ENCODE measurements around the gene PDHX.

Gene PDHX

GRCh38 chr11:34978236-34979191 is 62.1 kb downstream of the PDHX start:
- peak; percentile 24; the same call in 1 of the 3 replicates for ATAC-seq
- TF ChIP-seq, protein P1, sequence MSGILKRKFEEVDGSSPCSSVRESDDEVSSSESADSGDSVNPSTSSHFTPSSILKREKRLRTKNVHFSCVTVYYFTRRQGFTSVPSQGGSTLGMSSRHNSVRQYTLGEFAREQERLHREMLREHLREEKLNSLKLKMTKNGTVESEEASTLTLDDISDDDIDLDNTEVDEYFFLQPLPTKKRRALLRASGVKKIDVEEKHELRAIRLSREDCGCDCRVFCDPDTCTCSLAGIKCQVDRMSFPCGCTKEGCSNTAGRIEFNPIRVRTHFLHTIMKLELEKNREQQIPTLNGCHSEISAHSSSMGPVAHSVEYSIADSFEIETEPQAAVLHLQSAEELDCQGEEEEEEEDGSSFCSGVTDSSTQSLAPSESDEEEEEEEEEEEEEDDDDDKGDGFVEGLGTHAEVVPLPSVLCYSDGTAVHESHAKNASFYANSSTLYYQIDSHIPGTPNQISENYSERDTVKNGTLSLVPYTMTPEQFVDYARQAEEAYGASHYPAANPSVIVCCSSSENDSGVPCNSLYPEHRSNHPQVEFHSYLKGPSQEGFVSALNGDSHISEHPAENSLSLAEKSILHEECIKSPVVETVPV (CRISPR knock-in tag; IDR thresholded peaks at IDR 0.05) = no peak
- TF ChIP-seq CSDC2 (CRISPR knock-in tag; IDR thresholded peaks at IDR 0.05) (no peak), ZFP3 (CRISPR knock-in tag; IDR thresholded peaks at IDR 0.05) (no peak), GLIS3 (CRISPR knock-in tag; IDR thresholded peaks at IDR 0.05) (no peak), SNAI2 (CRISPR knock-in tag; IDR thresholded peaks at IDR 0.05) (no peak), ZNF8 (CRISPR knock-in tag; IDR thresholded peaks at IDR 0.05) (no peak), ARNTL (CRISPR knock-in tag; IDR thresholded peaks at IDR 0.05; ENCODE audit: borderline replicate concordance, low read depth) (no peak), RARB (CRISPR knock-in tag; IDR thresholded peaks at IDR 0.05) (no peak)
- TF ChIP-seq, protein P2, sequence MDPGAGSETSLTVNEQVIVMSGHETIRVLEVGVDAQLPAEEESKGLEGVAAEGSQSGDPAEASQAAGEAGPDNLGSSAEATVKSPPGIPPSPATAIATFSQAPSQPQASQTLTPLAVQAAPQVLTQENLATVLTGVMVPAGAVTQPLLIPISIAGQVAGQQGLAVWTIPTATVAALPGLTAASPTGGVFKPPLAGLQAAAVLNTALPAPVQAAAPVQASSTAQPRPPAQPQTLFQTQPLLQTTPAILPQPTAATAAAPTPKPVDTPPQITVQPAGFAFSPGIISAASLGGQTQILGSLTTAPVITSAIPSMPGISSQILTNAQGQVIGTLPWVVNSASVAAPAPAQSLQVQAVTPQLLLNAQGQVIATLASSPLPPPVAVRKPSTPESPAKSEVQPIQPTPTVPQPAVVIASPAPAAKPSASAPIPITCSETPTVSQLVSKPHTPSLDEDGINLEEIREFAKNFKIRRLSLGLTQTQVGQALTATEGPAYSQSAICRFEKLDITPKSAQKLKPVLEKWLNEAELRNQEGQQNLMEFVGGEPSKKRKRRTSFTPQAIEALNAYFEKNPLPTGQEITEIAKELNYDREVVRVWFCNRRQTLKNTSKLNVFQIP (CRISPR knock-in tag; IDR thresholded peaks at IDR 0.05; ENCODE audit: borderline replicate concordance, low read depth) = no peak

GRCh38 chr11:34984514-34984913 is 68.1 kb downstream of the PDHX start:
- TF ChIP-seq ESRRG (CRISPR knock-in tag; IDR thresholded peaks at IDR 0.05) (no peak), ZFP3 (CRISPR knock-in tag; IDR thresholded peaks at IDR 0.05) (no peak), ARNTL (CRISPR knock-in tag; IDR thresholded peaks at IDR 0.05; ENCODE audit: borderline replicate concordance, low read depth) (no peak)
- ATAC-seq = no peak

GRCh38 chr11:34986883-34987520 is 70.6 kb downstream of the PDHX start:
- ATAC-seq = peak; percentile 17; the same call in 2 of the 3 replicates
- TF ChIP-seq ZFP3 (CRISPR knock-in tag; IDR thresholded peaks at IDR 0.05) (no peak), ZC3H10 (CRISPR knock-in tag; IDR thresholded peaks at IDR 0.05) (no peak), TSHZ2 (CRISPR knock-in tag; IDR thresholded peaks at IDR 0.05) (no peak), OSR1 (CRISPR knock-in tag; IDR thresholded peaks at IDR 0.05) (no peak), TCF4 (CRISPR knock-in tag; IDR thresholded peaks at IDR 0.05; ENCODE audit: borderline replicate concordance) (no peak), ZNF8 (CRISPR knock-in tag; IDR thresholded peaks at IDR 0.05) (no peak), BACH2 (CRISPR knock-in tag; IDR thresholded peaks at IDR 0.05; ENCODE audit: borderline replicate concordance) (no peak), CSDC2 (CRISPR knock-in tag; IDR thresholded peaks at IDR 0.05) (no peak), ZFP30 (CRISPR knock-in tag; IDR thresholded peaks at IDR 0.05) (no peak), ISL1 (CRISPR knock-in tag; IDR thresholded peaks at IDR 0.05) (no peak)
- TF ChIP-seq, protein P2 (CRISPR knock-in tag; IDR thresholded peaks at IDR 0.05; ENCODE audit: borderline replicate concordance, low read depth) = no peak
- TF ChIP-seq, protein P3, sequence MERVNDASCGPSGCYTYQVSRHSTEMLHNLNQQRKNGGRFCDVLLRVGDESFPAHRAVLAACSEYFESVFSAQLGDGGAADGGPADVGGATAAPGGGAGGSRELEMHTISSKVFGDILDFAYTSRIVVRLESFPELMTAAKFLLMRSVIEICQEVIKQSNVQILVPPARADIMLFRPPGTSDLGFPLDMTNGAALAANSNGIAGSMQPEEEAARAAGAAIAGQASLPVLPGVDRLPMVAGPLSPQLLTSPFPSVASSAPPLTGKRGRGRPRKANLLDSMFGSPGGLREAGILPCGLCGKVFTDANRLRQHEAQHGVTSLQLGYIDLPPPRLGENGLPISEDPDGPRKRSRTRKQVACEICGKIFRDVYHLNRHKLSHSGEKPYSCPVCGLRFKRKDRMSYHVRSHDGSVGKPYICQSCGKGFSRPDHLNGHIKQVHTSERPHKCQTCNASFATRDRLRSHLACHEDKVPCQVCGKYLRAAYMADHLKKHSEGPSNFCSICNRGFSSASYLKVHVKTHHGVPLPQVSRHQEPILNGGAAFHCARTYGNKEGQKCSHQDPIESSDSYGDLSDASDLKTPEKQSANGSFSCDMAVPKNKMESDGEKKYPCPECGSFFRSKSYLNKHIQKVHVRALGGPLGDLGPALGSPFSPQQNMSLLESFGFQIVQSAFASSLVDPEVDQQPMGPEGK (CRISPR knock-in tag; IDR thresholded peaks at IDR 0.05; ENCODE audit: borderline replicate concordance) = no peak
